GM19467 (cell line): ENCODE measurements around the gene MYO1B.
"Not testable (repeated sequence)": the region's sequence is repeated elsewhere in the genome, so short reads cannot be mapped to it uniquely, and the experiment has no call there.

ENCODE experiments used
- ATAC-seq: cut with Tn5 transposase; IDR thresholded peaks from one replicate; pipeline ENCODE4 v1.9.1; 2021; ENCODE audit warnings: mild to moderate bottlenecking, moderate library complexity; ENCODE audit not compliant: unreplicated experiment

The MYO1B gene

GRCh38 chr2:191441496-191442214 lies 196.5 kb downstream of the MYO1B start:
- ATAC-seq: no peak

GRCh38 chr2:191443446-191443845 lies 198.2 kb downstream of the MYO1B start:
- no peak for ATAC-seq

DNA sequence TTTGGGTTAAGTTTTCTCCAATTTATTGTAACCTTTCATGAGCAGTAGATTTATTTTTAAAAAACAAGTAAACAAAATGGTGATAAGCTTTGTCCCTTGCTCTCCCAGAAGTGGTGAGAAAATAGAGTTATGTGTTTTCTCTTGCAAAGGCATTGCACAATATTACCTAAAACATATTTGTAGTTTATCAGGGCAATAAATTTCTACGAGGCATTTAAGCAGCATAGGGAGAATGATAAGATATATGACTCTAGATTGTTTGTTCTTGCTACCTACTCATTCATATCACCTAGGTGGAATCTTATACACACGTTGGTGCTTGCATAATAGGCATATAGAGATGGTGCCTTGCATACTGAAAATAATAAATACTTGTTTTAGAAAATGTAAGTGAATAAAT lies 201.7 kb downstream of the MYO1B start:
- ATAC-seq: no peak

GRCh38 chr2:191451116-191451515 lies 205.9 kb downstream of the MYO1B start:
- ATAC-seq: no peak

DNA sequence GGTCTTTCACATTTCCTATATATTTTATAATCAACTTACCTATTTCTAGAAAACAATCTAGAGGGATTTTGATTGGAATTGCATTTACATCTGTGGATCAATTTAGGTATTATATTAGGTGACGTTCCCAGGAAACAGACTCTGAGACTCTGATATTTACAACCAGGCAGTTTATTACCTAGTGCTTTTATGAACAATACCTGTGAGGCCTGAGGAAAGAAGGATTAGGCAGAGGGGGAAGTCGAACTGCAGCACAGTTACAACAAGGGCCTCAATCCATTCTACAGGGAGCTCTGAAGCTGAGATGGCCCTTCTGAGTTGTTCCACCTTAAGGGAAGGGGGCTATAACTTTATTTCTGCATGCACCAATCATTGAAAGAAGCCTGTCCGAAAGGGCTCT lies 206.9 kb downstream of the MYO1B start:
- ATAC-seq: no peak

- no peak for ATAC-seq
Measured at GRCh38 chr2:191453761-191454160, 208.6 kb downstream of the MYO1B start.

DNA sequence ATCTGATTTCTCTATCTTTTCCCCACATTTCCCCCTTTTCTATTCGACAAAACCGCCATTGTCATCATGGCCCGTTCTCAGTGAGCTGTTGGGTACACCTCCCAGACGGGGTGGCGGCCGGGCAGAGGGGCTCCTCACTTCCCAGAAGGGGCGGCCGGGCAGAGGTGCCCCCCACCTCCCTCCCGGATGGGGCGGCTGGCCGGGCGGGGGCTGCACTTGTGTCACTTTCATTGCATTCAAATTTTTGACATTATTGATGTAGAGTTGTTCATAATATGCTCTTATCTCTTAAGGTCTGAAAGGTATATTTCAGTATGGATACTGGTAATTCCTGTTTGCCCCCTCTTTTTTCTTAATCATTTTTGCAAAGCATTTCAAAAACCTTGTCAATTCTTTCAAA lies 211.3 kb downstream of the MYO1B start:
- ATAC-seq: not testable (repeated sequence)

- no peak for ATAC-seq
Measured at GRCh38 chr2:191459158-191459557, 214.0 kb downstream of the MYO1B start.

- no peak for ATAC-seq
Measured at GRCh38 chr2:191462370-191462769, 217.2 kb downstream of the MYO1B start.

- ATAC-seq: no peak
Measured at GRCh38 chr2:191463790-191464189, 218.6 kb downstream of the MYO1B start.

GRCh38 chr2:191465766-191466420 lies 220.7 kb downstream of the MYO1B start:
- no peak for ATAC-seq

DNA sequence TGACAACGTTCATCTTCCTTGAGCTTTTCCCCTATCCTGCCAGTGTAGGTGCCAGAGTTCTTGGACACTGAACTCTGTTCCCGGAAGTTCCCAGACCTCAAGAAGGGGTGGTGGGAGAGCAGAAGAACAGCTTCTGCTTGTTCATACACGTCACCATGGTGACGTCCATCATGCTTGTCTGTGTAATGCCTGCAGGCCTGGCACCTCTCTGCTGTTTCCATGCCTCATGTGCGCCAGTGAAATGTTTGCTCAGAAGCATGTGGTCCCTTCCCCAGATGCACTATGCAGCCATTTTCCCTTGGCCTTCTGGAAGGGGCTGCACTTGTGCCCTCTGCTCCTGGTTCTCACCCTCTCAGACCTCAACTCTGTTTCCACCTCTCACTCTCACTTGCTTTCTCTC lies 221.9 kb downstream of the MYO1B start:
- ATAC-seq: no peak

DNA sequence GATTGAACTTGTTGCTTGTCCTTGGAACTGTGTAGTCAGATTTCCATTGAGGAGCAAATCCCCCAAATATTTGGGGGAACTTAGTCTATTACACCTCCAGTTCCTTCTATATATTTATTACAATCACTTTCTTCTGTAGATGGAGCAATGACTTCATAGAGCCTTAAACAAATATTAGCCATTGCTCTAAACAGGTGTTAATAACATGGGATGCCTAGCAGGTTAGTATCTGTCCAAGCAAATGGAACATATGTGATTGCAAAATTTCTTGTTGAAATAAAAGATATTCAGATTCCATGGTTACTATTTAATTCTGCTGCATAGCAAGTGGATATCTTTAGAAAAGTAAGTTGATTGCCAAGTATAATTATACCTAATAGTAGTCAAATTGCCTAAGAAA lies 225.1 kb downstream of the MYO1B start:
- ATAC-seq: no peak

DNA sequence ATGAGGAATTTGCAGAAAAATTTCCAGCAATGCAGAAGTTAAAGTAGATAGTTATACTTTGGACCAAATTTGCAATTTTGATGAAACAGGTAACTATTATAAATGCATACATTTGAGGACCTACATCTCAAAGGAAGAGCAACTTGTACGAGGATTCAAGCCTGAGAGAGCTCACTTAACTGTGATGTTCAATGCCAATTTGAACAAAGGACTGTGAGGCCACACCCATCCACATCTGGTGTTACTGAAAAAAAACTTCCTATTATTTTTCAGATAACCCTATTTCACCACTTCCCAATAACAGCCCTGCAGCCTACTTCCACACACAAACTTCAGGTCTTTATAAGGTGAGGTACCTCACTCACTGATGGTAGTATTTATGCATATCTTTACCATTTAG lies 229.3 kb downstream of the MYO1B start:
- ATAC-seq: no peak
